OCI-M2 (cell line): ENCODE measurements around the gene ARHGAP25.
"Not testable (repeated sequence)": the region's sequence is repeated elsewhere in the genome, so short reads cannot be mapped to it uniquely, and the experiment has no call there.

ENCODE experiments used
- DNase-seq: peaks from one replicate; lab custom pipeline; 2025; ENCODE audit not compliant: unreplicated experiment; lab: John Stamatoyannopoulos, UW

The ARHGAP25 gene

GRCh38 chr2:68792751-68793150 is 58.1 kb downstream of the ARHGAP25 start:
- no peak for DNase-seq

GRCh38 chr2:68796295-68796905 is 61.8 kb downstream of the ARHGAP25 start:
- DNase-seq: no peak

GRCh38 chr2:68798569-68798968 is 64.0 kb downstream of the ARHGAP25 start:
- no peak for DNase-seq

- no peak for DNase-seq
Measured at GRCh38 chr2:68799140-68800026, 64.8 kb downstream of the ARHGAP25 start.

- DNase-seq: no peak
Measured at GRCh38 chr2:68800027-68800401, 65.4 kb downstream of the ARHGAP25 start.

GRCh38 chr2:68800517-68800916 is 65.9 kb downstream of the ARHGAP25 start:
- no peak for DNase-seq

- DNase-seq: not testable (repeated sequence)
Measured at GRCh38 chr2:68802161-68802560, 67.5 kb downstream of the ARHGAP25 start.

GRCh38 chr2:68805025-68805424 is 70.4 kb downstream of the ARHGAP25 start:
- DNase-seq: no peak

- DNase-seq: no peak
Measured at GRCh38 chr2:68806511-68807109, 72.0 kb downstream of the ARHGAP25 start.

- no peak for DNase-seq
Measured at GRCh38 chr2:68807821-68808266, 73.2 kb downstream of the ARHGAP25 start.

GRCh38 chr2:68809324-68810240 is 75.0 kb downstream of the ARHGAP25 start:
- no peak for DNase-seq

GRCh38 chr2:68811364-68811763 is 76.8 kb downstream of the ARHGAP25 start:
- no peak for DNase-seq

- DNase-seq: no peak
Measured at GRCh38 chr2:68812251-68812650, 77.6 kb downstream of the ARHGAP25 start.

- DNase-seq: no peak
Measured at GRCh38 chr2:68813596-68813995, 79.0 kb downstream of the ARHGAP25 start.

GRCh38 chr2:68817306-68817705 is 82.7 kb downstream of the ARHGAP25 start:
- no peak for DNase-seq

GRCh38 chr2:68819556-68819955 is 84.9 kb downstream of the ARHGAP25 start:
- no peak for DNase-seq

- DNase-seq: no peak
Measured at GRCh38 chr2:68822207-68822872, 87.7 kb downstream of the ARHGAP25 start.

GRCh38 chr2:68824831-68825230 is 90.2 kb downstream of the ARHGAP25 start:
- no peak for DNase-seq

GRCh38 chr2:68825866-68826265 is 91.3 kb downstream of the ARHGAP25 start:
- DNase-seq: no peak

- DNase-seq: no peak
Measured at GRCh38 chr2:68827666-68828065, 93.1 kb downstream of the ARHGAP25 start.
